ENCODE data around the gene CDH4. TPM values are rescaled to one million over a fixed set of nuclear protein-coding genes. Genes with fewer than 3 reads are reported as not detected.

Gene CDH4
- total and polyA plus RNA-seq, 2 of the 13 experiments (the other 11 are each of a cell fraction or from before 2014, with no cell fraction given): not detected

- no peak for TF ChIP-seq PHF21A (CRISPR knock-in tag; IDR thresholded peaks at IDR 0.05)
- no peak for TF ChIP-seq ZFP90 (CRISPR knock-in tag; IDR thresholded peaks at IDR 0.05; ENCODE audit: borderline replicate concordance)
- FAIRE-seq: no peak
- Histone ChIP-seq H3K9ac (ENCODE audit: insufficient read depth, low read depth, low read length) (no peak overlapping the region), H3K4me2 (ENCODE audit: low read depth, low read length) (no peak overlapping the region), H3K4me3 (replicated peaks in 1 of 3; ENCODE audit: insufficient read depth in 1 of 3, low read depth in 2 of 3, low read length in 3 of 3) (no peak overlapping the region), H3K36me3 (replicated peaks in 1 of 2; ENCODE audit: control insufficient read depth in 1 of 2, insufficient read depth in 2 of 2, low read length in 2 of 2) (no peaks in the 10 kb centered on the region), H4K20me1 (ENCODE audit: insufficient read depth, low read length) (no peaks in the 10 kb centered on the region), H3K4me1 (ENCODE audit: insufficient read depth, low read length) (no peaks in the 10 kb centered on the region), H3K9me3 (ENCODE audit: low read length) (0 out of 2 replicates have a peak, but pooled peaks cover 6% of the 10 kb centered on the region), H2AFZ (ENCODE audit: low read length) (no peak overlapping the region), H3K27ac (ENCODE audit: extremely low read length, insufficient read depth, low read length) (no peak overlapping the region), H3K79me2 (ENCODE audit: insufficient read depth, low read length) (no peaks in the 10 kb centered on the region), H3K27me3 (ENCODE audit: control insufficient read depth in 1 of 2, insufficient read depth in 2 of 2, low read length in 2 of 2) (peaks cover 29 to 85% of the 10 kb centered on the region in 2 experiments; a peak in 4 of 5 replicates)
- CTCF ChIA-PET (ENCODE audit: low intra/inter-chr PET ratio, low total read pairs): no interaction called here
- BruUV-seq (replicated peaks): no TSS peak
- WGBS (ENCODE audit: low lambda C conversion rate): 64% methylated on average over 7 of the region's 7 CpGs
- intact Hi-C loops (cut with micrococcal nuclease; ENCODE audit: unreplicated experiment): no loop called here
- in situ Hi-C loops (cut with HindIII; ENCODE audit: extremely low pct_ligation_motif_present, low pct_unique_long_range_greater_than_20kb): no loop called here
- no peak for ATAC-seq
- POLR2A ChIA-PET: no interaction called here
- no peak for DNase-seq (ENCODE audit: low spot score)
These were observed 595.9 kb downstream of the CDH4 start for GRCh38 chr20:61847986-61848385.

GRCh38 chr20:61848851-61849250 lies 596.8 kb downstream of the CDH4 start:
- FAIRE-seq: no peak
- Histone ChIP-seq H3K9me3 (ENCODE audit: low read length) (0 out of 2 replicates have a peak, but pooled peaks cover 6% of the 10 kb centered on the region), H3K4me3 (replicated peaks in 1 of 3; ENCODE audit: insufficient read depth in 1 of 3, low read depth in 2 of 3, low read length in 3 of 3) (no peak overlapping the region), H3K4me2 (ENCODE audit: low read depth, low read length) (no peak overlapping the region), H3K9ac (ENCODE audit: insufficient read depth, low read depth, low read length) (no peak overlapping the region), H2AFZ (ENCODE audit: low read length) (no peak overlapping the region), H3K27ac (ENCODE audit: extremely low read length, insufficient read depth, low read length) (no peak overlapping the region), H3K79me2 (ENCODE audit: insufficient read depth, low read length) (no peaks in the 10 kb centered on the region), H3K4me1 (ENCODE audit: insufficient read depth, low read length) (no peaks in the 10 kb centered on the region), H3K27me3 (ENCODE audit: control insufficient read depth in 1 of 2, insufficient read depth in 2 of 2, low read length in 2 of 2) (peaks cover 32 to 89% of the 10 kb centered on the region in 2 experiments; a peak in 4 of 5 replicates), H4K20me1 (ENCODE audit: insufficient read depth, low read length) (no peaks in the 10 kb centered on the region), H3K36me3 (replicated peaks in 1 of 2; ENCODE audit: control insufficient read depth in 1 of 2, insufficient read depth in 2 of 2, low read length in 2 of 2) (no peaks in the 10 kb centered on the region)
- CTCF ChIA-PET (ENCODE audit: low intra/inter-chr PET ratio, low total read pairs): no interaction called here
- BruUV-seq (replicated peaks): no TSS peak
- no peak for ATAC-seq
- in situ Hi-C loops (cut with HindIII; ENCODE audit: extremely low pct_ligation_motif_present, low pct_unique_long_range_greater_than_20kb) (no loop called here), intact Hi-C loops (cut with micrococcal nuclease; ENCODE audit: unreplicated experiment) (no loop called here)
- DNase-seq (ENCODE audit: low spot score): no peak
- 8% methylated on average over 4 of the region's 4 CpGs for WGBS (ENCODE audit: low lambda C conversion rate)
- POLR2A ChIA-PET: no interaction called here
- TF ChIP-seq ZNF781 (CRISPR knock-in tag; IDR thresholded peaks at IDR 0.05; ENCODE audit: borderline replicate concordance, not compliant biosample characterization) (no peak), TRIM22 (IDR thresholded peaks at IDR 0.05) (no peak), NFYC (CRISPR knock-in tag; IDR thresholded peaks at IDR 0.05) (no peak), CBX5 (CRISPR knock-in tag; IDR thresholded peaks at IDR 0.05; ENCODE audit: borderline replicate concordance) (no peak), ZNF180 (CRISPR knock-in tag; IDR thresholded peaks at IDR 0.05; ENCODE audit: borderline replicate concordance, low read depth) (no peak), ATAD3A (CRISPR knock-in tag; IDR thresholded peaks at IDR 0.05) (no peak), GRHL1 (CRISPR knock-in tag; conservative IDR thresholded peaks at IDR 0.05) (no peak), ZNF576 (CRISPR knock-in tag; IDR thresholded peaks at IDR 0.05) (no peak), IKZF1 (IDR thresholded peaks at IDR 0.05) (no peak), MTF2 (CRISPR knock-in tag; IDR thresholded peaks at IDR 0.05; ENCODE audit: borderline replicate concordance) (no peak), ZFYVE20 (CRISPR knock-in tag; IDR thresholded peaks at IDR 0.05; ENCODE audit: borderline replicate concordance, low read depth) (no peak)

Data from HepG2 (cell line).